ENCODE data around the gene HYDIN.
"Not testable (repeated sequence)": the region's sequence is repeated elsewhere in the genome, so short reads cannot be mapped to it uniquely, and the experiment has no call there.

DNA sequence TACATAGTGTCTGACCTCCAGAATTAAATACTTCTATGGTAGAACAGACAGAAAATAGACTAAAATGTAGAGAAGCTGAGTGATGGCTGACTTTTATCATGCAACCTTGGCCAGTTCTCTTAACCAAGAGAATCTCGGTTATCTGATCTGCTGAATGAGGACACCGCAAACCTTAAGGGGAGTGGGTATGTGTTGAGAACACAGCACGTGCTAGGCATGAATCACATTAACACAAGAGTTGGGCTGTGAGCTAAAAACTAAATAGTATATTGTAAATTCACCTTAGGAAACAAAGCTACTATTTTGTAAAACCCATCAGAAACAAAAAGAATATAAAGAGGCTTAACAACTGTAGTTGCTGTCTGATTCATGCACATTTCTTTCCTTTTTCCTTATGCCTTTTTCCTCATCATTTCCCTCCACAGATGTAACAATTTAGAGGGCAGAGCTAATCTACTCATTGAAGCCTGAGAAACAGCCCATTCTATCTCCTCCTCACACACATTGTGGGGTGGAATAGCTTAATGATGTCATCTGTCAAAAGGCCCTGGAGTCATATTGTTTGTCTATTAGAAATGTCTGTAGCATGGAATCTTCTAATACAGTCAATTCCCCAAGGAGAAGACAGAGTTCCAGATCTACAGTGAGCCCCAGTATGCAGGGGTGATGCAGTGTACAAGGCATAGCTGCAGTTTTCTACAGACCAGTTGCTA lies 176.5 kb downstream of the HYDIN start:
- TF ChIP-seq, protein P1, sequence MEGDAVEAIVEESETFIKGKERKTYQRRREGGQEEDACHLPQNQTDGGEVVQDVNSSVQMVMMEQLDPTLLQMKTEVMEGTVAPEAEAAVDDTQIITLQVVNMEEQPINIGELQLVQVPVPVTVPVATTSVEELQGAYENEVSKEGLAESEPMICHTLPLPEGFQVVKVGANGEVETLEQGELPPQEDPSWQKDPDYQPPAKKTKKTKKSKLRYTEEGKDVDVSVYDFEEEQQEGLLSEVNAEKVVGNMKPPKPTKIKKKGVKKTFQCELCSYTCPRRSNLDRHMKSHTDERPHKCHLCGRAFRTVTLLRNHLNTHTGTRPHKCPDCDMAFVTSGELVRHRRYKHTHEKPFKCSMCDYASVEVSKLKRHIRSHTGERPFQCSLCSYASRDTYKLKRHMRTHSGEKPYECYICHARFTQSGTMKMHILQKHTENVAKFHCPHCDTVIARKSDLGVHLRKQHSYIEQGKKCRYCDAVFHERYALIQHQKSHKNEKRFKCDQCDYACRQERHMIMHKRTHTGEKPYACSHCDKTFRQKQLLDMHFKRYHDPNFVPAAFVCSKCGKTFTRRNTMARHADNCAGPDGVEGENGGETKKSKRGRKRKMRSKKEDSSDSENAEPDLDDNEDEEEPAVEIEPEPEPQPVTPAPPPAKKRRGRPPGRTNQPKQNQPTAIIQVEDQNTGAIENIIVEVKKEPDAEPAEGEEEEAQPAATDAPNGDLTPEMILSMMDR (IDR thresholded peaks at IDR 0.05) = not testable (repeated sequence)
- not testable (repeated sequence) for TF ChIP-seq POLR2A (IDR thresholded peaks at IDR 0.05); POLR2AphosphoS5 (IDR thresholded peaks at IDR 0.05); EP300 (IDR thresholded peaks at IDR 0.05; ENCODE audit: low read depth)
